Activated naive CD4-positive, alpha-beta T cell (primary cell): ENCODE results near the gene ZXDC.

Experiments
- DNase-seq, 4 experiments: peaks; one replicate each; lab custom pipeline; 2025; lab: John Stamatoyannopoulos, UW

Gene ZXDC

DNA sequence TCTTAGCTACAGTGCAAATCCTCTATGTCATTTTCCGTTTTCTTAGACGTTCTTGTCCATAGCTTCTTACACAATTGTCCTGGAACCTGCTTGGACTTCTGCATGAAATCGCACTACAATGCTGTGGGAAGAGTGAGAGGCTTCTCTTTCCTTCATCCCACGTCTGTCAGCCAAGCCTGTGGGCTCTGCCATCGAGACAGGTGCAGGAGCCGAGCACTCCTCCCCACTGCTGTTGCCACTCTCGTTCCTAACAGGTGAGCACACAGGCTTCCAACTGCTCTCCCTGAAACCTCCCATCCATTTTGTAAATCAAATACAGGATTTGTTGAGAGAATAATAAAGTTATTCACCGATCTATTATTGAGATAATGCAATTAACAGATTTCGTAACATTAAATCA lies 23.5 kb downstream of the ZXDC start:
- no peak for DNase-seq

DNA sequence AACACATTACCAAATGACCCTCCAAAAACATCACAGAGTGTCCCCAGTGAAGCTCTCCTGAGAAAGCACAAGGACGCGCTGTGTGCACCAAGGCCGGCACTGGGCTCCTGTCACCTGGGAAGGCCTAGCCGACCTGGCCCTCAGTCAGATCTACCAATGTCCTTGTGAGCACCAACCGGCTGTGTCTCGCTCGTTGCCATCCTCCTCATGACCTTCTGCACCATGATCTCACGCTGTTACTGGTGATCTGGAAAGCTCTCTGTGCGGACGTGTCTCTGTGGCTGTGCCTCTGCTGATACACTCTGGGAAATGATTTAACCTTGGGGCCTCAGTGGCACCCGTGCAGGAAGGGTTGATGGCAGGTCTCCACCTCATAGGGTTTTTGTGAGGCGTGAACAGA lies 24.2 kb downstream of the ZXDC start:
- DNase-seq: no peak

GRCh38 chr3:126450744-126451143 lies 24.9 kb downstream of the ZXDC start:
- DNase-seq: no peak

GRCh38 chr3:126450219-126450618 lies 25.5 kb downstream of the ZXDC start:
- DNase-seq: no peak

DNA sequence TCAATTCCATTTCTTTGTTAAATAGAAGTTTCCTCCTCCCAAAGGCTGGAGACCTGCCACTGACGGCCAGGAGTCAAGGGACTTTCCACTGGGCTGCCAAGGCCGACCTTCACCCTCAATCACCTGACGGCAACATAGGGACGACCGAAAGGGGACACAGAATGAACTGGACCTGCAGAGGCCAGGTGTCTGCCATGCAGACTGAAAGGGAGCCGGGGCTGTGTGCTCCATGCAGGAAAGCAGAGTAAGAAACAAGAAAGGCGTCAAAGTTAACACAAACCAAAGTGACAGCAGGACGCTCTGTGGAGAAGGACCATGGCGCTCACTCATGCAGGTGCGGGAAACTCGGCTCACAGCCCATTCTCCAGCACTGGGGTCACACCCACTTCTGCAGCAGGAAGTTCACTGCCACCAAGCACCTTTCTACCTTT lies 26.1 kb downstream of the ZXDC start:
- no peak for DNase-seq

GRCh38 chr3:126448893-126449180 lies 26.9 kb downstream of the ZXDC start:
- DNase-seq: no peak

DNA sequence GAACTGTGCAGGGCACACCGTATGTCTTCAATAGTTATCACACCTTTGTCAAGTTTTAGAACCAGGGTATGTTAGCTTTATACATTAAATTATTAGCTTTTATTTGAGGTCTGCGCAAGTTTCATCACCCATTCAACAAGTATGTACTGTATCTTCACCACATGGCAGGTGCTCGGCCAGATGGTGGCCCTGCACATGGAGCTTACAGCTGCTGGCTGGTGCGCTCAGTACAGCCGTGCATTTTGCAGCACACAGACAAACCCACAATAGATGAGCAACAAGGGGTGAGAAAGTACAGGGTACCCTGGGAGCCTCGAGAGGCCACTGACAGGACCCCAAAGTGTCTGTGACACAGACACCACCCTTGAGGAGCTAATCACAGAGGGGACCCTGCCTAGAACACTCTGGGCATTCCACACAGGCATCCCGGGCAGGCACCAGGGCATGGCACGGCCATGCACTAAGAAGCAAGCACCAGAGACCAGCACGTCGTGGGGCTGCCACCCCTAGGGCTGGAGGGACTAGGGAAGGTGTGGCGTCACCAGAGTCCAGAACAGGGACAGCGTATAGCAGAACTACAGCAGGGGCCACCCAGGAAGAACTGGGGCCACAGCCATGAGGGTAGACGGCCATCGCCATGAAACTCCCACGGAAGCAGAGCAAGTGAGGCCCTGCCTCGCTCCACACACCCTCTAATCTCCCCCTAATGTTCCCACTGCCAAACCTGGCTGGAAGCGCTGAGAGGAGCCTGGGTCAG lies 27.4 kb downstream of the ZXDC start:
- no peak for DNase-seq

GRCh38 chr3:126447456-126448106 lies 28.1 kb downstream of the ZXDC start:
- no peak for DNase-seq

DNA sequence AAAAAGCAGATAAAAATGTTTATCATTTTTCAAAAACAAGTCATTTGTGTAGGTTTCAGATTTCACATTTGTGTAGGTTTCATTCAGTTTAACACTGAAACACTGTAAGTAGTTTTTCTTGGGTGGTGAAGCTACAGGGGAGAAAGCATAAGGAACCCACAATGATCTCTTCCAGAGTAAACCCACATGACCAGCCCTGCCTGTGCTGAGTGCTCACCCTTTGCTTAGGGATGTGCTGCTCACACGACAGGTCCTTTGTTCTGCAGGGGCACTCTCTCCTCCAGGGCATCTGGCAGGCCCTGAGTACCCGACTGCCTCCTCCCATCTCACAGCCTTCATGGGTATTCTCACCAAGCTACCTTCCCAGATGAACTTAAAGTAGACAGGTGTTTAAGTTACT lies 28.9 kb downstream of the ZXDC start:
- no peak for DNase-seq

GRCh38 chr3:126446301-126446700 lies 29.4 kb downstream of the ZXDC start:
- DNase-seq: no peak

- DNase-seq: no peak
Observed at GRCh38 chr3:126445506-126445905, 30.2 kb downstream of the ZXDC start.

DNA sequence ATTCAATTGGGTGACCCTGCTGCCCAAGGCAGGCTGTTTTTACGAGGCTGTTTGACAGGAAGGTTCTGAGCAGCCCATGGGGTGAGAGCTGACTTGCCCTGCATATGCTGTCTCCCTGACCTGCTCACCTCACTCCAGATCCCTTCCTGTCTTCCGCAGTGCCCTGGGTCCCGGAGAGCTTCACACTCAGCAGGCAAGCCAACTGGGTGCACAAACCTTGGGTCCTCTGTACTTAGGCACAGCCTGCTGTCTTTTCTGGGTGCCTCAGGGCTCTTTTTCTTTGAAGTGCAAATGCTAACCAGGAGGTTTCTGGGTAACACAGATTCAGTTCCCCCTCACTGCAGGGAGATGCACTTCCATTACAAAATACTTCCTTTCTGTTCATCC lies 32.8 kb downstream of the ZXDC start:
- no peak for DNase-seq

GRCh38 chr3:126442094-126442855 lies 33.4 kb downstream of the ZXDC start:
- no peak for DNase-seq

- DNase-seq: no peak
Observed at GRCh38 chr3:126441256-126441880, 34.3 kb downstream of the ZXDC start.

- no peak for DNase-seq
Observed at GRCh38 chr3:126440709-126440995, 35.0 kb downstream of the ZXDC start.

GRCh38 chr3:126439968-126440708 lies 35.6 kb downstream of the ZXDC start:
- no peak for DNase-seq

GRCh38 chr3:126439346-126439967 lies 36.2 kb downstream of the ZXDC start:
- no peak for DNase-seq

- DNase-seq: no peak
Observed at GRCh38 chr3:126438746-126439145, 36.9 kb downstream of the ZXDC start.

- DNase-seq: no peak
Observed at GRCh38 chr3:126438186-126438585, 37.5 kb downstream of the ZXDC start.

DNA sequence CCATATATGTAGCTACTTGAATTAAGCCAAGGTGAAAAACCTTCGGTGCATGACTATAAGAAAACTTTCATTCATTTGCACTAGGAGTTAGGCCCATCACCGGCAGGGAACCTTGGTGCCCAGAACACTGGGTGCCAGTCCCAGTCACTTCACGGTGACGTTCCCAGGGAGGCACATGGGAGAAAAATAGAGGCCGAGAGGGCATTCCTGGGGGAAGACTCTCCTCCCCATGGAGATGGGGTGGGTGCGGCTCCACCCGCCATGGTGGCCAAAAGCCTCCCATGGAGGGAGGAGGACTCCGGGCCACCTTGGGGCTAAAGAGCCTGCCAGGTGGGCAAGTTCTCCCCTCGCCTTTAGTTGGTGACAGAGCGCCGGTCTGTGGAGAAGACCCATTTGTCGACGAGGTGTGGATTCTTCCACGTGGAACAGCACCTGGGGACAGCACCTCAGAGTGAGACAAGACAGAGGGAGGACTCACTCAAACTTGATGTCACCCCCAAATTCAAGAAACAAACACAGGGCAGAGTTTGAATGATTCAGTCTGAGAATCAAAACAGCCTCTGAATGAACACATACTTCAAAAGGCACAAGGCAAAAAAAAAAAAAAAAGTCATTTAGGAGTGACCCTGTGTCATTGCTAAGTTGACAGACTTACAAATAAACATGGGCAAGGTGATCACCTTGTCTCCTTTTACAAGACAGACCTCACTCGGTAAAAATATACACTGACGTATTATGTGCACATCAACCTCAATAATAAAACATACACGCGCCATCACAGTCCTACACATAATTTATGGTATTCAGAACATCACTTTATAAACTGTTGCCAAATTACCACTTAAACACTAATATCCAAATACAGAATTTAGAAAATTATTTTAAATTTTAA lies 38.6 kb downstream of the ZXDC start:
- no peak for DNase-seq
